ENCODE data around the gene WDR35. TPM values are rescaled to one million over a fixed set of nuclear protein-coding genes. Genes with fewer than 3 reads are reported as not detected.
A peak's percentile ranks its signal among the peaks of the same experiment; 100 is the strongest.

Gene WDR35
- total RNA-seq, 1 donor: 21.0 TPM

GRCh38 chr2:19993731-19994130, 3.8 kb upstream of the WDR35 start:
- no peak for DNase-seq (ENCODE audit: low read depth)
- H3K4me3 ChIP-seq (ENCODE audit: low read depth, low read length): no peak overlapping the region
- no peak for TF ChIP-seq CTCF (IDR thresholded peaks at IDR 0.05; ENCODE audit: insufficient read depth, low read length)

GRCh38 chr2:19991895-19992294, 2.0 kb upstream of the WDR35 start:
- no peak for TF ChIP-seq CTCF (IDR thresholded peaks at IDR 0.05; ENCODE audit: insufficient read depth, low read length)

GRCh38 chr2:19990416-19990728, 467 bp upstream of the WDR35 start:
- H3K4me3 ChIP-seq (ENCODE audit: low read depth, low read length): peak overlapping the region; percentile 91
- no peak for DNase-seq (ENCODE audit: low read depth)
- TF ChIP-seq CTCF (IDR thresholded peaks at IDR 0.05; ENCODE audit: insufficient read depth, low read length): no peak

More at GRCh38 chr2:19991895-19992294, 2.0 kb upstream of the WDR35 start:
- no peak overlapping the region for H3K4me3 ChIP-seq (ENCODE audit: low read depth, low read length)
- DNase-seq (ENCODE audit: low read depth): no peak

DNA sequence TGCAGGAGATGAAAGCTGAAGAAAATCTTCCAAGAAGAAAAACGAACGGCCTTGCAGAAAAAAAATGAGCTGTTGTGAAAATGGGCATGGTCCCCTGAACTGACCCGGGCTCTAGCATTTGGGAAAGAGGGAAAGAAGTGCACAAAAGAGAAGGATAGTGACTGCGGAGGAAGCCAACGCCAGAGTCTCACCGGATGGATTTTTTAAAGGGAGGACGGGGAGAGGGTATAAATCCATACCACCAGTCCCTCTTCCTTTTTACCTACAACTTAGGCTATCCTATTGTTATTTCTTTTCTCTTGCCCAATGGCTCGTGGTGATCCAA, 601 bp downstream of the WDR35 start:
- no peak for DNase-seq (ENCODE audit: low read depth)
- no peak for TF ChIP-seq CTCF (IDR thresholded peaks at IDR 0.05; ENCODE audit: insufficient read depth, low read length)

DNA sequence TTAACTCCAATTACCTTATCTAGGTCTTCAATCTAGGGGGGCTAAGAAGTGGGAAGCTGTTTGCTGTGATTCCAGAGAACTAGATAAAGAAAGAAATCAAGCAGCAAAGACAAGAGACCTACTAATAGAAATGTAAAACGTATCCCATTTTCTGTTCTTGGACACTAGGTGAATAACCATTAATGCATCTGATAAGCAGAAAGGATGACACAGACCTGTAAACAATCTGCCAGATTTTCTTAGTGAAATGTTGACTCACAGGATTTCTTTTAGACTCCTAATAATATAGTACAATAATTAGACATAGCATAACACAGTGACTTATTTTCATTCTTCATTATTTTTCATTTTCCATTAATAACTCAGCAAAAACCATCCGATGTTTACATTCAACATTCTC, 1.3 kb downstream of the WDR35 start:
- no peak for TF ChIP-seq CTCF (IDR thresholded peaks at IDR 0.05; ENCODE audit: insufficient read depth, low read length)
- peak overlapping the region; percentile 91 for H3K4me3 ChIP-seq (ENCODE audit: low read depth, low read length)
- no peak for DNase-seq (ENCODE audit: low read depth)

More for the DNA sequence above, 601 bp downstream of the WDR35 start:
- peak overlapping the region; percentile 91 for H3K4me3 ChIP-seq (ENCODE audit: low read depth, low read length)

GRCh38 chr2:19987936-19988335, 2.0 kb downstream of the WDR35 start:
- H3K4me3 ChIP-seq (ENCODE audit: low read depth, low read length): no peak overlapping the region
- DNase-seq (ENCODE audit: low read depth): no peak
- no peak for TF ChIP-seq CTCF (IDR thresholded peaks at IDR 0.05; ENCODE audit: insufficient read depth, low read length)

DNA sequence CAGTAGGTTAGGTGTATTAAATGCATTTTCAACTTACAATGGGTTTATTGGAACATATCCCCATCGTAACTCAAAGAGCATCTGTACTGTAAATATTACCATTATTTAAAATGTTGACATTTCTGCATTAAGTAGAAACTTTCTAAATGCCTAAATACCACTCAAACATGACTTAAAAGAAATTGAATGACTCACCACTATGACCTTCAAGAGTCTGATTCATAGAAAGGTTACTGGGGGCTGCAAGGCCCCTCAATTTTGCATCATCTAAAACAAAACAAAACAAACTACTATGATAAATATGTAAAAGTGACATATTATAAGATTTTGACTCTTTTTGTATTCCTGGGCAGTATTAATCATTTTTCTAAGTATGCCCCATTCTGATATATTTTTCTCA, 7.6 kb downstream of the WDR35 start:
- no peak for TF ChIP-seq CTCF (IDR thresholded peaks at IDR 0.05; ENCODE audit: insufficient read depth, low read length)
- peak; percentile 3 for DNase-seq (ENCODE audit: low read depth)
- H3K4me3 ChIP-seq (ENCODE audit: low read depth, low read length): no peak overlapping the region

All from fibroblast of the aortic adventitia (primary cell).